NCI-H524 (cell line): Measurements from ENCODE around the gene TPST2.

Experiments used
- DNase-seq, 2 experiments: peaks; one replicate each; lab custom pipeline; 2025; lab: John Stamatoyannopoulos, UW

Gene TPST2

GRCh38 chr22:26579331-26579886, 10.5 kb downstream of the TPST2 start:
- no peak for DNase-seq

GRCh38 chr22:26577081-26577480, 12.9 kb downstream of the TPST2 start:
- no peak for DNase-seq

GRCh38 chr22:26576026-26576680, 13.8 kb downstream of the TPST2 start:
- DNase-seq: no peak

- no peak for DNase-seq
These were observed 15.8 kb downstream of the TPST2 start for GRCh38 chr22:26574001-26574723.

- no peak for DNase-seq
These were observed 16.8 kb downstream of the TPST2 start for GRCh38 chr22:26573026-26573662.

- no peak for DNase-seq
These were observed 18.9 kb downstream of the TPST2 start for GRCh38 chr22:26570864-26571525.

GRCh38 chr22:26570115-26570514, 19.8 kb downstream of the TPST2 start:
- DNase-seq: no peak

- DNase-seq: no peak
These were observed 21.7 kb downstream of the TPST2 start for GRCh38 chr22:26568207-26568706.

GRCh38 chr22:26567610-26568009, 22.3 kb downstream of the TPST2 start:
- no peak for DNase-seq

GRCh38 chr22:26566994-26567393, 22.9 kb downstream of the TPST2 start:
- no peak for DNase-seq

- no peak for DNase-seq
These were observed 24.0 kb downstream of the TPST2 start for GRCh38 chr22:26565889-26566288.

- DNase-seq: no peak
These were observed 24.8 kb downstream of the TPST2 start for GRCh38 chr22:26565181-26565580.

- no peak for DNase-seq
These were observed 25.3 kb downstream of the TPST2 start for GRCh38 chr22:26564672-26565071.

GRCh38 chr22:26564181-26564580, 25.8 kb downstream of the TPST2 start:
- DNase-seq: no peak

GRCh38 chr22:26563022-26563421, 26.9 kb downstream of the TPST2 start:
- no peak for DNase-seq

GRCh38 chr22:26561756-26562417, 28.0 kb downstream of the TPST2 start:
- DNase-seq: no peak

- DNase-seq: no peak
These were observed 29.9 kb downstream of the TPST2 start for GRCh38 chr22:26559961-26560575.

- no peak for DNase-seq
These were observed 31.6 kb downstream of the TPST2 start for GRCh38 chr22:26558248-26558895.

GRCh38 chr22:26556904-26557303, 33.0 kb downstream of the TPST2 start:
- DNase-seq: no peak

- DNase-seq: no peak
These were observed 34.5 kb downstream of the TPST2 start for GRCh38 chr22:26555478-26555877.

- no peak for DNase-seq
These were observed 35.0 kb downstream of the TPST2 start for GRCh38 chr22:26554956-26555355.
